Measurements from ENCODE around the gene ZNF575. TPM values are rescaled to one million over a fixed set of nuclear protein-coding genes. Genes with fewer than 3 reads are reported as not detected.
A peak's percentile ranks its signal among the peaks of the same experiment; 100 is the strongest.
"Not testable (repeated sequence)": the region's sequence is repeated elsewhere in the genome, so short reads cannot be mapped to it uniquely, and the experiment has no call there.

ZNF575 gene
- polyA plus RNA-seq, 5 donors, result 1.3 to 3.8 (median 2.1) TPM

GRCh38 chr19:43541920-43542650 is 9.1 kb downstream of the ZNF575 start:
- no peak for DNase-seq

- DNase-seq, result no peak
Measured at GRCh38 chr19:43544077-43544476, 11.1 kb downstream of the ZNF575 start.

- no peak for DNase-seq
Measured at GRCh38 chr19:43545276-43545675, 12.3 kb downstream of the ZNF575 start.

- no peak for DNase-seq
Measured at GRCh38 chr19:43545981-43546380, 13.0 kb downstream of the ZNF575 start.

GRCh38 chr19:43546581-43546980 is 13.6 kb downstream of the ZNF575 start:
- DNase-seq, result no peak

- not testable (repeated sequence) for DNase-seq
Measured at GRCh38 chr19:43547926-43548325, 14.9 kb downstream of the ZNF575 start.

GRCh38 chr19:43548706-43549105 is 15.7 kb downstream of the ZNF575 start:
- no peak for DNase-seq

GRCh38 chr19:43551399-43552197 is 18.6 kb downstream of the ZNF575 start:
- DNase-seq, result no peak

GRCh38 chr19:43552198-43552450 is 19.1 kb downstream of the ZNF575 start:
- DNase-seq, result no peak

GRCh38 chr19:43552616-43553015 is 19.6 kb downstream of the ZNF575 start:
- DNase-seq, result no peak

GRCh38 chr19:43553656-43554055 is 20.7 kb downstream of the ZNF575 start:
- no peak for DNase-seq

GRCh38 chr19:43554317-43554895 is 21.4 kb downstream of the ZNF575 start:
- no peak for DNase-seq

GRCh38 chr19:43555185-43555770 is 22.3 kb downstream of the ZNF575 start:
- DNase-seq, result peak in 1 of 2 donors; percentile 46

- no peak for DNase-seq
Measured at GRCh38 chr19:43560687-43561086, 27.7 kb downstream of the ZNF575 start.

- DNase-seq, result no peak
Measured at GRCh38 chr19:43561139-43561970, 28.4 kb downstream of the ZNF575 start.

- no peak for DNase-seq
Measured at GRCh38 chr19:43562226-43562697, 29.3 kb downstream of the ZNF575 start.

- peak in 1 of 2 donors; percentile 31 for DNase-seq
Measured at GRCh38 chr19:43562698-43563241, 29.8 kb downstream of the ZNF575 start.

GRCh38 chr19:43563816-43564457 is 30.9 kb downstream of the ZNF575 start:
- no peak for DNase-seq

GRCh38 chr19:43564800-43565199 is 31.8 kb downstream of the ZNF575 start:
- no peak for DNase-seq

GRCh38 chr19:43569657-43570056 is 36.7 kb downstream of the ZNF575 start:
- no peak for DNase-seq

Data from right lung (tissue), 5 donors.